HG02642 (cell line): ENCODE data around the gene CREB3L2.
A peak's percentile ranks its signal among the peaks of the same experiment; 100 is the strongest.
"Not testable (repeated sequence)": the region's sequence is repeated elsewhere in the genome, so short reads cannot be mapped to it uniquely, and the experiment has no call there.

Source experiments
- ATAC-seq: cut with Tn5 transposase; IDR thresholded peaks from one replicate; pipeline ENCODE4 v1.9.1; 2021; ENCODE audit warnings: mild to moderate bottlenecking; ENCODE audit not compliant: unreplicated experiment, poor library complexity

CREB3L2 gene

DNA sequence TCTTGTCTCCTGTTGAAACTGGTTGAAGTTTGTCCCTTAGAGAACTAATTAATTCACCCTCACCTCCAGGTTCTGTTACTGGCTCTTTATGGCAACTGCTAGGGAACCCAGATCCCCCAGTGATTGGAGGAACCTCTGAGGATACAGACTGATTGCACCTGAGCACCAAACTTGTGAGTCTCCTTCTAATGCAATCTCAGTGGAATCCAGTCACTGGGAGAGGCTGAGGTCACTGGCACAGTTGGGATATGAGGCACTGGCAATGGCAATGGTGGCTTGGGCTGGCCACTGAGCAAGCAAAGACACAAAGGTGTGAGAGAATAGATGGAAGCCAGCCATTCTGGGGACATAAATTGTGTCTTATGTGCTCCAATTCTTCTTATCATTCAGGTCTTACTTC is 149.8 kb downstream of the CREB3L2 start:
- ATAC-seq: no peak

DNA sequence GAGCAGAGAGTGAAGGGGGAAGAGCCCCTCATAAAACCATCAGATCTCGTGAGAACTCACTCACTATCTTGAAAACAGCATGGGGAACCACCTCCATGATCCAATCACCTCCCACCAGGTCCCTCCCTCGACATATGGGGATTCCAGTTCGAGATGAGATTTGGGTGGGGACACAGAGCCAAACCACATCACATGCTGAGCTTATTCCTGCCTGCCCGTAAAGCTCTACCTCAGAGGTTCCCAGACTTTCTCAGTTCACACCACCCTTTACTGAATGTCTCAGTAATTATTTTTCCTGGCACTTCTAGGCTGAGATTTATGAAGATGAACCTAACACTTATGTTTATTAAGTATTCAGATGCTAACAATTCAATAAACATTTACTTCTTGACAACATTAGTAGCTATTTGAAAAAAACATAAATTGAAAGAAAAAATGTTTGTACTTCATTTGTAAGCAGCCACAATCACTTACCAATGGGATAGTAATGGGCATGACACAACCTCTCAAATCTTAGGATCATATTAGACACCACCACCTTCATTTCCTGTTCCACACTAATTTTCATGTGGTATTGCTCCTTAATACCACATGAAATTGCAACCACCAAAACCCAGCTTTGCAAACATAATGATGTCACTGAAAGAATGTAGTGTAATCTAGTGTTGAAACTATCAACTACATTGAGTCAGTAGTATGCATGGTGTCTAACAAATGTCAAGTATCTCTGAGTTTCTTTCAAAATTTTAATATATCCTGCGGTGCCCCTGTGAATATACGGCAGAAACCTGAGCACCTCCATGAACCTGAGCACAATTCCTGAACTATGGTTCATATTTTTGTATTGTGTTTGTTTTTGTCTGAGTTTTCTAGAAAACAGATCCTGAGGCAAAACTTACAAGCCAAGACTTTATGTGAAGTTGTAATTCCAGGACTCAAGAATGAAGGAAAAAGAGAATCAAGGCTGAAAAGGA is 150.6 kb downstream of the CREB3L2 start:
- no peak for ATAC-seq

DNA sequence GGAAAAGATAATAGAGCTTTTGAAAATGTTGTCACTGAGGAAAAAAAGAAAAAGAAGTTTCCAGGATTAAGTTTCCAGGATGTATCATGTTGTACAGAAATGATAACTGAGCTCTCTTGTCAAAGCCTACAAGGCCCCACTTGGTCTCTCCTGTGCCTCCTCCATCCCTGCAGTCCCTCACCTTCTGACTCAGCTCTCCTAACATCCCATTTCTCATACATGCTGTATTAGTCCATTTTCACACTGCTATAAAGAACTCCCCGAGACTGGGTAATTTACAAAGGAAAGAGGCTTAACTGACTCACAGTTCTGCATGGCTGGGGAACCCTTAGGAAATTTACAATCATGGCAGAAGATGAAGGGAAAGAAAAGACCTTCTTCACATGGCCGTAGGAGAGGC is 151.3 kb downstream of the CREB3L2 start:
- no peak for ATAC-seq

DNA sequence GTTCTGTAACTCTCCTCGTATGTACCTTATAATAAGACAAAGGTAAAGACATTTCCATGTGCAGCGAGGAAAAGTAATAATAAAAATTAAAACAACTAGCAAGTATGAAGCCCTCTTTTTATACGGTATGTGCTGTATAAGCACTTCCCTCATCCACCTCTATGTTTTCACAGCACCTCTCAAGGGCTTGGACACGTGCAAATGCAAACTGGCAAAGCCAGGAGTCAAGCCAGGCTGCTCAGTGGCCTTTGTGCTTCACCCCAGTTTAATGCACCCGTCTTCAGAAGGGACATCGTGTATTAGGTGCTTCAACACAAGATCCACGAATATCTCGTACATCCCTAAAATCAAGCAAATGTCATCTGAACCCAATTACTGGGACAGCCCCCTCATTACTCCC is 153.8 kb downstream of the CREB3L2 start:
- no peak for ATAC-seq

DNA sequence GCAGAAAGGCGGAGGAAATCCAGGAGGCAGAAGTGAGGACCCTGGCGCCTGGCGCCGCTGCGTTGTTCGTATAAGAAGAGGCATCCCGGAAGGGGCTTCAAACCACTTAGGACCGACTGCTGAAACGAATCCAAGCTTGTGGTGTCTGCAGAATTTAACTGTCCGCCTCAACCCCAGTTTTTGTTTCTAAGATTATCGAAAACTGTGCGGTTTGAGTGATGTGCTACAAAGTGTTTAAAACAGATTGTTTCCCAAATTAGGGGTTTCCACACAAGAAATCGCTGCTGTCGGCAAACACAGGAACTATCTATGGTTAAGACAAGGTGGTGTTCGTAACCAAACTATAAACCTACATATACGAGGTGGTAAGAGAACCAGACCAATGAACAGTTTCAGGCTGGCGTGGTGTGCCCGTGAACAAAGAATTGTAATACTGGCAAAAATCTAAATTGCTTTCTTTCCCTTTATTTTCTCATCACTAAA is 154.3 kb downstream of the CREB3L2 start:
- ATAC-seq: peak; percentile 32

DNA sequence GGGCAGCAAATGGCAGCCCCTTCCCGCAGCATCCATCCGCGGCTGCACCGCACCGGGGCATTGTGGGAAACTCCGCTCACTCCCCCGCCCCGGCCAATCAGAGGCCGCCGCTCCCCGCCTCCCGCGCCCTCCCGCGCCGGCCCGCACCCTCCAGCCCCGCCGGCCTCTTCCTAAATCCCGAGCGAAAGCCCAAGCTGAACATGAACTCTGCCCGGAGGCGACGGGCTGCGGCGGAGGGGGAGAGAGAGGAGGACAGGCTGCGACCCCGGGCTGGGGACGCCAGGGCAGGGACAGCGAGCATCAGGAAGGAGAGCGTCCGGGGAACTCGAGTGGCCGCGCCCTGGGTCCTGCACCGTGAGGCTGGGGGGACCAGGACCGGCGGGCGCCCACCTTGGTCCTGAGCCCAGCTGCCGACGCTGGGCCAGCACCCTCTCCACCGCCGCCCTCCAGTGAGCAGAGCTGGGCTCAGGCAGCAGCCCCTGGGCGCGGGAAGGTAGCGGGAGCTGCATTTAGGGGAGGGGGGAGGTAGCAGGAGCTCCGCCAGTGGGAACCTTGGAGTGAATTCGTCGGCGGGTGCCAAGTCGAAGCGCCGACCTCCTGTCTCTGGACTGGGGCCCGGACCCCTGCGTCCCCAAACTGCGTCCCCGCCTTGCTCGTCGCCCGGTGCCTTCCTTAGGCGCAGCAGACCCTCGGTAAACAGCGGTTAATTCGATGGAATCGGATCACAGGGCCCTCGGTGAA is 154.9 kb downstream of the CREB3L2 start, which contains the start of gene DGKI:
Gene DGKI (minus strand): TSS at position 148 of the 741 bp plus-strand sequence.
- ATAC-seq: peak; percentile 55

DNA sequence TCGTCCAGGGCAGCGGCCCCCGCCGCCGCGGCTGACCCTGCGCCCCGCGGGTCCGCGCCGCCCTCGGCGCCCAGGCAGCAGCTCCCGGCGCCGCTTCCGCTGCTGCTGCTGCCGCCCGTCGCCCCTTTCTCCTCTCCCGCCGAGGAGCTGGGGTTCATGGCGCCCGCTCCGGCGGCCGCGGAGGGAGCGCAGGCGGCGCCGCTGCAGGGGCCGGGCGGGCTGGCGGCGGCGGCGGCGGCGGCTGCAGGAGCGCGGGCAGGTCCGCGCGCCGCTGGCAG is 155.4 kb downstream of the CREB3L2 start:
- ATAC-seq: peak; percentile 37

DNA sequence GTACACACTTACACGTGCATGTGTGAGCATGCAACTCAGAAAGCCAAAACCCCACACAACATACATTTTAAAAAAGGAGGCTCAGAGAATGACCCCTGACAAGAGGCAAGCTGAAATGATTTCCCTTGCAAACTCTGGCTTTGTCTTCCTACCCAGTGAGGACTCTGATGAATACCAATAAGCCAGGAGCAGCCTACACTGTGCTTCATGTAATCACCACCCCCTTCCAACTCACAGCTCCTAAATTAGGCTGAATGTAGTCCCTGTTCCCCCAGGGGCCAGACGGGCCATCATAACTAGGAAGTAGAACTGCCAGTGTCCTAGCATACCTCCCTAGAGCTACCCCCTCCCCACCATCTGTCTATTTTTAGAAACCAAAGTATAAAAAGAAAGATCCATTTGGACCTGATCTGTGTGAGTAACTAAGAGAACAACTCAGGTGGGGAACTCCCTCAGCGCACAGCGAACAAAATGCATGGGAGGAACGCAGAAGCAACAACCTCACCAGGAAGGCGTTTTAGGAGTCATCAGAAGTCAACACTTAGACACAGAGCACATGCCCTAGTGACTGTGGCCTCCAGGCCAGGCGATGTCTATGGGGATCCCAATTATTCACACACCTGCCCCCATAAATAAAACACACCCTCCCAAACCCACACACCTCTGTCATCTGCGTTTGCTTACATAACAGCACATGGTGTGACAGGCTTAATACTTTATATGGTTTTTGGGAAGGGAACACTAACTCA is 157.0 kb downstream of the CREB3L2 start:
- ATAC-seq: no peak

DNA sequence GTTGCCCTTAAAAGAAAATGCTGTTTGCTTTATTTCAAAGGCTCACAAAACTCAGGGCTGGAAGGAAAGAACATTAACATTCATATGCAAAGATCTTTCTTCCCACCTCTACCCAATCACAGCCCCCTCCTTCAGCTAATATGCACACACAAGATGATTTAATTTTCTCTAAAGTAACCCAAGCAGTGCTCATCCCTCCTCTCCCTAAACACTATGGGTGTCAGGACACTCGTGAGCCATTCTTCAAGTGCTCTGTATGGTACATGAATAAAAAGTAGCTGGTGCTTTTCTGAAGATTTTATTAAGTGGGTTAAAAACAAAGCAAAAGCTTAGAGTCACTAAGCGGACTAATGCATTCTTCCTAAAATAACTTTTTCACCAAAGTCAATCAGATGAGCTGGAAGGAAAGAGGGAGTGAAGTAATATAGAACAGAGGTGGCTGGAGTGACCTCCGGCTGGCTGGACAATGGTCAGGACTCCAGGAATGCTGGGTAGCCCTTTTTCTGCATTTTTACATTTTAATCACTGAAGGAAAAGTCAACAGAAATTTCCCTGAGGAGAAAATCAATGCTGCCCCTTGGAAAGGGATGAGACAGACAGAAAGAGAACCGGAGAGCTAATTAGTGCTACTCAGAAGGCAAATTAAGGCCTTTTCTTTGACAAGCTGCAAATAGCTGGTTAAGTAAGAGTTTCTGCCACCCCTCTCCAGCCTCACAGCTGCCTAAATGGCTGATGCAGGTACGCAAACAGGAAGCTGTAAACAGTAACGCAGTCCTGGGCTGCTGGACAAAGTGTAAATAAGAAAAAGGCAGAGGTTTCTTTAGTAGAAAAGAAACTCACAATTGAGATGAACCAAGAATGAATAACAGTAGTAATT is 161.7 kb downstream of the CREB3L2 start:
- no peak for ATAC-seq

DNA sequence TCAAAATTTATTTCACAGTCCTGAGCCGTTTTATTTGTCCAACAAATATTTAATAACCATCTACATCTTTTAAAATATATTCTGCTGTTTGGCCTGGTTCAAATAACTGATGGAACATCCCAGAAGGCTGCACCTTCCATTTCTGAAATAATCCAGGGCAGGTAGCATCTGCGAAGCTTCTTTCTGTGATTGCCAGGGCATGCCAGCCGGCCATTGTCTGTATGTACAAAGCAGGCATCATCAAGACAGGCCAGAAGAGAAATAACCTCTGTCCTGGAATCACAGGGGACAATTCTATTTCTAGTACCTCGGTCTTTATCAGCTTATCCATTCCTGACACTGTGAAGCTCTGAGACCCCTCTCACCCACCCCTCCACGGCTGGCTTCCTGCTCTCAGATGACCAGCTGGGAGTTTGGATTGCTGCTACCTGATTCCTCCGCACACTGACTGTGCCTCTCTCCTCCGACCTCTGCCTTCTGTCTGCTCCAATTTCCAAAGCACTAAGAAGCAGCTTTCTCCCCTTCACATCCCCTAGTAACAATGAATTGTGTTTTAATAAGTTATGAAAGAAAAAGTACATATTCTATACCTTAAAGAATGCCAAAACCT is 163.1 kb downstream of the CREB3L2 start:
- no peak for ATAC-seq

DNA sequence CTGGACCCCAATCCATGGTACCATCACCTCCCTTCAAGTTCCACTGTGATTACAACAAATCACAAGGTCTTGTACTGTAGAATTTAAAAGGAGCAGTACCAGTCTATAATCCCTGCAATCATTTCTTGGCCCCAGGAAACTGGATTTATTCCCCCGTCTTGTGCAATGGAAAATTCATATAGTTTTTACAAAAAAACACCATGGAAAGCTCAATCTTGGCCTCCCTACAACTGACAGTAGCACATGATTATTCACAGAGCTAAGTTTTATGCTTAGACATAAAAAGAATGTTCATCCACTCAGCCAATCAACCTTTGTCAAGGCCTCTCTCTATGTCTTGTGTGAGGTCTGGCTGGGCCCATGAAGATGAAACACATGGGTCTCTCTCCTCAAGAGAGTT is 165.3 kb downstream of the CREB3L2 start:
- ATAC-seq: no peak

DNA sequence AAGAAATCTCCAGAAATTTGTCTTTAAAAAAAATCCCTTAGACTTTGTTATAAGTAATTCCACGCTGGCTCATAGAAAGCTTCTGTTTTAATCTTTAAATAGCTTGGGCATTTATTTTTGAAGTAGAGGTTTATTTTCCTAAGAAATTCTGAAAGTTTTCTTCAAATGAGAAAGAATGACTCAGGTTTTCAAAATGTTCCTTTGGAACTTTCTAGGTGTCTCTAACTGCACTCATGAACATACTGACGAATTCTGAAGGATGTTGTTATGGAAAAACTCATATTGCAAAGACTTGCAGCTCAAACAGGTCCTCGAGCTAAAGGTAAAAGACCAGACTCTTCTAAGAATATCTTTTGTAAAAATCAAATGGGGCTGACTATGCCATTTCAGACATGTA is 165.8 kb downstream of the CREB3L2 start:
- ATAC-seq: no peak

DNA sequence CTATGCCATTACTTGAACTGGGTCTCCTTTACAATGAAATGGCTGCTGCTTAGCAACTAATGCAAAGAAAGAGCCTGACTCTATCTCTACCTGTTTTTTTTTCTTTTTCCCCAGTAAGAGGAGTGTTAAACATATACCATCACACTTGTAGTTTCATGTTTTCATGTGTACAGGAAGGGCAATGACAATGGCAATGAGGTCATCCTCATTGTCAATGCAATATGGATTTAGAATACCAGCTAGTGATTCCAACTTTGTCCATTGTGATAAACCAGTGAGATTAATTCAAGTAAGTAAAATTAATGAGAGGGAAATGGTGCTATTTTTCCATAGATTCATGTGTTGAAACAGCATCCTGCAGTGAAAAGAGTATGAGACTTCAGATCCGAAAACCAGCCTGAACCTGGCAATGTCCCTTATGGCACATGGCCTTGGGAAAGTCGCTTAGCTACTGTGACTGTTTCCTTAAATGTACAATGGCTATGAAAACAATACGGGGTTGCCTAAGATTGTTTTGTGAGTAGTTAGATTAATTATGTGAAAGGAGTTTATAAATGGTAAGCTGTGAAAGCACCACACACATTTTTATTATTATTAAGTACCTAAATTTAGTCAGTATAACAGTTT is 166.3 kb downstream of the CREB3L2 start:
- no peak for ATAC-seq

DNA sequence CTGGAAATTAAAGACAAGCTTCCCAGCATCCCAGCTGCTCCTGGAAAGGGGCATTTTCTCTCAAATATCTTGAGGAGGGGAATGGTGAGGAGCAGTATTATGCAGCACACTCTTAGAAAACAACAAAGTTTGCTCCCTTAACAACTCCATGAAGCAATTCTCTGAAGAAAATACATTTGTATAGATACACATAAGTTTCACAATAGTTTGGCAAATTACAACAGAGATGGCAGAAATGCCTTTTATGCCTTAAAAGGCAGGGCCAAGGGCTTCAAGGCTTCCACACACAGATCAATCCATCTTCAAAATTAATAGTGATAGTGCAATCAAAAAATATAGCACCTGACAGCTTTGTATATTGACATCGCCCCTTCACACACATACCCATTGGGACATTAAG is 167.3 kb downstream of the CREB3L2 start:
- no peak for ATAC-seq

DNA sequence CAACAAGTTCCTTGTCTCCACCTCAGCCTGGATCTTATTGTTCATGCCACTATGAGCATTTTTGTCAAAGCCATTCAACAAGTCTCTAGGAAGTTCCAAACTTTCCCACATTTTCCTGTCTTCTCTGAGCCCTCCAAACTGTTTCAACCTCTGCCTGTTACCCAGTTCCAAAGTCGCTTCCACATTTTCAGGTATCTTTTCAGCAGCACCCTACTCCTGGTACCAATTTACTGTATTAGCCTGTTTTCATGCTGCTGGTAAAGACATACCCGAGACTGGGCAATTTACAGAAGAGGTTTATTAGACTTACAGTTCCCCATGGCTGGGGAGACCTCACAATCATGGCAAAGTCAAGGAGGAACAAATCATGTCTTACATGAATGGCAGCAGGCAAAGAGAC is 168.9 kb downstream of the CREB3L2 start:
- not testable (repeated sequence) for ATAC-seq

DNA sequence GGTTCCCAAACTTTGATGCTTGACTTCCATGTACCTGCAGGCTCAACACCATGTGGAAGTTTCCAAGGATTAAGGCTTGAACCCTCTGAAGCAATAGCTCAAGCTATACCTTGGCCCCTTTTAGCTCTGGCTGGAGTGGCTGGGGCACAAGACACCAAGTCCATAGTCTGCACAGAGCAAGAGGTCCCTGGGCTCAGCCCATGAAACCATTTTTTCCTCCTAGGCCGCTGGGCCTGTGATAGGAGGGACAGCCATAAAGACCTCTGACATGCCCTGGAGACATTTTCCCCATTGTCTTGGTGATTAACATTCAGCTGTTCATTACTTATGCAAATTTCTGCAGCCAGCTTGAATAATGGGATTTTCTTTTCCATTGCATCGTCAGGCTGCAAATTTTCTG is 169.5 kb downstream of the CREB3L2 start:
- ATAC-seq: no peak

DNA sequence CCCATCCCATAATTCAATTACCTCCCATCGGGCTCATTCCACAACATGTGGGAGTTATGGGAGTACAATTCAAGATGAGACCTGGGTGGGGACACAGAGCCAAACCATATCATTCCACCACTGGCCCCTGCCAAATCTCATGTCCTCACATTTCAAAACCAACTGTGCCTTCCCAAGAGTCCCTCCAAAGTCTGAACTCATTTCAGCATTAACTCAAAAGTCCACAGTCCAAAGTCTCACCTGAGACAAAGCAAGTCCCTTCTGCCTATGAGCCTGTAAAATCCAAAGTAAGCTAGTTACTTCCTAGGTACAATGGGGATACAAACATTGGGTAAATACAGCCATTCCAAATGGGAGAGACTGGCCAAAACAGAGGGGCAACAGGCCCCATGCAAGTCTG is 170.3 kb downstream of the CREB3L2 start:
- ATAC-seq: not testable (repeated sequence)

DNA sequence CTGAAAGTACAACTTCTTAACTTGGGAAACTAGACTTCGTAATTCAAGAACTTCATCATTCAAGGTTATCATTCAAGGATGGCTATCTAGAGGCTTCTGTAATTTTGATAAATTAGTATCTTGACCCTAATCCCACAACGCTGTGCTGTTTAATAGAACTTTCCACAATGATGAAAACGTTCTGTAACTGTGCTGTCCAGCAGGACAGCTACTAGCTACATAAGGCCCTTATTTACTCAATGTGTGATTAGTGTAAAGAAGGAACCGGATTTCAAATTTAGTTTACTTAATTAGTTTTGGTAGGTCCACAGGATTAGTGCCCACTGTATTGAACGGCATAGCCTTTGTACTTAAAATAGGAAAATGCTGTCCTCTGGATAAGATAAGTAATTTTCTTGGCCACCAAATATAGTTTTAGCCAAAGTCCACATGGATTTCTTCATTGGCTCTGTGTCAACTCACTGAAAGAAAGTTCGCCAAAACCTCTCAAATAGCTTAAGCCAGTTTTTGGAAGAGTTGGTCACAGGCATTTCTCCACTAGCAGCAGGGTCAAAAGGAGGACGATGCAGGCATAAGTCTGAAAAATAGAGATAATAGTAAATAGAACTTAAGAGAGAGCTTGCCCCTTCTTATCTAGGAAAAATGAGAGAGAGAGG is 172.4 kb downstream of the CREB3L2 start:
- ATAC-seq: no peak
